HG03108 (cell line): Measurements from ENCODE around the gene EIF3F.
A peak's percentile ranks its signal among the peaks of the same experiment; 100 is the strongest.

Source experiments
- ATAC-seq: cut with Tn5 transposase; IDR thresholded peaks from one replicate; pipeline ENCODE4 v1.9.1; 2021; ENCODE audit warnings: moderate library complexity; ENCODE audit not compliant: unreplicated experiment

The EIF3F gene

DNA sequence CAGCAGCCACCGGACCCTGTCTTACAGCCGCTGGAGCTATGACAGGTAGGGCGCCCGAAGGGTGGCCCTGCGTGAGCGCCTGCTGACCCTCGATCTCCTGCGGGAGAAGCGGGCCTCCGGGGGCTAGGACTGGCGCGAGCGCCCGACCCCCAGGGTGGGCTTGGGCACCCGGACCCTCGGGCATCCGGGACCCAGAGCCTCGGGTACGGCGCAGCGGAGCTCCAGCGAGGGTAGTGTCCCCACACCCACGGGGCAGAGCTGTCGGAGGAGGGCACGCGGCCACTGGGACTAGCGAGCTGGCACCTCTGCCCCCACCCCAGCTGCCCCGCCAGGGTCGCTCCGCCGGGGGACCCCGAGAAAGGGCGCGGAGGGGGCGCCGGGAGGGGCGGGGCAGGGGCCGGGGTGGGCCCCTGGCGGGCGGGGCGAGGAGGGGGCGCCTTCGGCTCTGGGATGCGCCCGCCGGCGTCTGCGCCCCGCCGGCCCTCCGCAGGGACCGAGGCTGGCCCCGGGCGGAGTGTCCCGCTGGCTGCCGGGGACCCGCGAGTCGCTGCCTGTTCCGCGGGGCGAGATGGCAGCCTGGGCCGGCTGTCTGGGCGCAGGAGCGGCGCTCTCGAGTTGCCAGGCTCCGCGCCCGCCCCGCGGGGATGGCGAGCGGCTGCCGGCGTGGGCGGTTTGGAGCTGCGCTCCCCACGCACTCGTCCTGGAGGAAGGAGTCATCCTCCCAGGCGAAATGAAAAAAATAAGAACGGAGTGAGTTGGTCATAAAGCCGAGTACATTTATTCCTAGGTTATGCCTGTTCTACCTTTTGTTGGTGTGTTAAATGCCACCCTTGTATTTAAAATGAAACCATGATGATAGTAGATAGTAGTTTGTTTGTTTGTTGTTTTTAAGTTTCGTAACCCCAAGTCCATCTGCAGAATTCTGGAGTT is 32.4 kb downstream of the EIF3F start:
- ATAC-seq: no peak

DNA sequence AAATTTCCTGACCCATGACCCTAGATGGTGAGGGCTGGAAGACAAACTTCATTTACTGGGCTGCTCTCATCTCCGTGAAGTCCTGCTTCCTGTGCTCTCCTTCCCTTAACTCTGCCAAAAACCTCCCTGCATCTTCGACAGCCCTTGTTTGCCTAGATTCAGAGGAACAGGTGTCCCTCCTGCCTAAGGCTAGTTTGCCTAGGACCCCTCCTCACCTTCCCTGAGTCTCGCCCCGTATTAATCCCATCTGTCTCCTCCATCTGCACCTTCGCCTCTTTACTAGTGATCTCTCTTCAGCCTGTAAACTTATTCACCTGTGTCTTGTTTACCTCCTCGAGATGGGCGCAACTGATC is 33.1 kb downstream of the EIF3F start:
- ATAC-seq: no peak

DNA sequence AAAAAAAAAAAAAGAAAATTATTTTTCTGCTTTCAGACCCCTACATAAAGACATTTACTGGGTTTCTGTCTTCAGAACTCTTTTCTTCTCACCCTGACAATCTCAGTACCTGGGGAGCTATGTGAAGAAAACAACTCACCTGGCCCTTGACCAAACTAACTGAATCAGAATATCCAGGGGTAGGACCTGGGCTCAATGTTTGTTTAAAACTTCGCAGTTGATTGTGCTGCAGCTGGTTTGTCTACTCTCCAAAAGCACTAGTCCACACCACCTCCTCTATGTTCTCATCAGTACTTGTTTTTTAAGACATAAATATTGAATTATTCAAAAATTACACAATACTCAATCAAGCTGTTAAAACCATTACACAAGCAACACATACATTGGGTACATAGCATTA is 34.8 kb downstream of the EIF3F start:
- no peak for ATAC-seq

DNA sequence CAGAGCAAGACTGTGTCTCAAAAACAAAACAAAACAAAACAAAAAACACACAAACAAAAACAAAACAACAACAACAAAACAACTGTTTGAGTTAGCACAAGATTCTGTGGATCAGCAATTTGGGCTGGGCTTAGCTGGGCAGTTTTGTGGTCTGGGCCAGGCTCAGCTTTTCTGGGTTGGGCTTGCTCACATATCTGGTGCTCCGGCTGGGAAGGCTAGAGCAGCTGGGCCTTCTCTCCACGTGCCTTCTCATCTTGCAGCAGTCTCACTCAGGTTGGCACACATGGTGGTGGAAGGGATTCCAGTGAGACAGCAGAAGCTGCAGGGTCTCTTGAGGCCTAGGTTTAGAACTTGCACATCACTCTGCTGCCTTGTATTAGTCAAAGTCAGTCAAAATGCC is 35.7 kb downstream of the EIF3F start:
- ATAC-seq: no peak

DNA sequence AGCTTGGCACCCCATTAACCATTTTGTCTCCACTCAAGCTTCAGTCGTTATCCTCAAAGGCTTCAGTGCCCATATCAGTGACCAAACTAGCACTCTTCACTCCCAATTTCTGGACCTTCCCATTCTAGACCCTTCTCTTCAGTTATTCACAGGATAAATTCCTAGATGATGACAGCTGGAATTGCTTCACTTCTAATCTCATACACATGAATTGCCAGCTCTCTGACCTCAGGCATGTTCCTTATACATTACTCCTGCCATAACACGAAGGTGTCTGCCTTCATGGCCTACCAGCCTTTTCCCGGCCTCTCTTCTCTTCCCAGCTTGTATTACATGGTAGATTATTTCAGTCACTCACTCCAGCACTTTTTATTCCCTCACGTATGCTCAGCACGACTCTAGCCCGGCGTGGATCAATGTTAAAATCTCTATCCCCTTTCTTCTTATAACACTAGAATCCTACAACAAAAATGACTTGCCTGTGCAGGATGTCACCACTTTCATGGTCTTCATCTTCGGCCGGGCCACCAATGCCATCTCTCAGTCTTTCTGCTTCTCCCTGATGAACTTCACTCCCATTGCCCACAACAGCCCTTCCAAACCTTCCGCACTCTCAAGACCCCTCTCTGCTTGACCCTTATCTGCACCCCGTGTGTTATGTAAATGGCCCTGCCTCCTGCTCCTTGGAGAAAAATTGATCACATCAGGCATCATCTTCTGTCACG is 36.9 kb downstream of the EIF3F start:
- ATAC-seq: no peak

DNA sequence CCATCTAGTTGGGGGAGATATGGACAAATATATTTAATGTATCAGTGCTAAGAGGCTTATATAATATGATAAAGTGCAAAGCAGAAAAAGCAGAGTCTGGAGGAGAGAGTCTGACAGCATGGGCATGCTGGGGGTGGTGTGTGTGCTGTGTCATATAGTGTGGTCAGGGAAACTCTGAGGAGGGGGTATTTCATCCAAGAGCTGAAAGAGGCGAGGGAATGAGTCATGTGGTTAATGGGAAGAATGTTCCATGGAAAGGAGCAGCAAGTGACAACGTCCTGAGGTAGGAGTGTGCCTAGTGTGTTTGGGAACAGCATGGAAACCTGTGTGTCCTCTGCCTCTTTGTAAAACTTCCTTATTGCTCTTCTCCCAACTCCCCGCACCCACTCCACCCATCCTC is 38.0 kb downstream of the EIF3F start:
- no peak for ATAC-seq

DNA sequence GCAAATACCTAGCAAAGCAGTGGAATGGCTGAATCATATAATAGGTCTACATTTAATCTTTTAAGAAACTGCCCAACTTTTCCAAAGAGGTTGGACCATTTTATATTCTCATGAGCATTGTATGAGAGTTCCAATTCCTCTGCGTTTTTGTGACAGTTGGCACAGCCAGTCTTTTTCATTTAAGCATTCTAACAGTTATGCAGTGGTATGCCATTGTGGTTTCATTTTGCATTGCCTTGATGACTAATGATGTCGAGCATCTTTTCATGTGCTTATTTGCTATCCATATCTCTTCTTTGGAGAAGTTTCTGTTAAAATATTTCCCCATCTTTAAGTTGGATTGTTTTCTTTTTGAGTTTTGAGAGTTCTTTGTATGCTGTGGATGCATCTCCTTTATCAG is 38.7 kb downstream of the EIF3F start:
- no peak for ATAC-seq

DNA sequence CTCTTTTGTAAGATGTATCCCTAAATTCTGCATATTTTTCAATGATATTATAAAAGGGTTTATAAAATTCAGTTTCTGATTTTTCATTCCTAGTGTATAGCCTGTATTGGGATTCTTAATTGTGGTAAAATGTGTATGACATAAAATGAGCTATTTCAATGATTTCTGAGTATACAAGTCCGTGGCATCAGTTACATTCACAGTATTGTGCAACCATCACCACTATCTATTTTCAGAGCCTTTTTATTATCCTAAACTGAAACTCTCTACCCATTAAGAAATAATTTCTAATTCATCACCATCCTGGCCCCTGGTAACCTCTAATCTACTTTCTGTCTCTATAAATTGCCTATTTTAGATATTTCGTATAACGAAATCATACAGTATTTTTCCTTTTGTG is 39.8 kb downstream of the EIF3F start:
- ATAC-seq: no peak

DNA sequence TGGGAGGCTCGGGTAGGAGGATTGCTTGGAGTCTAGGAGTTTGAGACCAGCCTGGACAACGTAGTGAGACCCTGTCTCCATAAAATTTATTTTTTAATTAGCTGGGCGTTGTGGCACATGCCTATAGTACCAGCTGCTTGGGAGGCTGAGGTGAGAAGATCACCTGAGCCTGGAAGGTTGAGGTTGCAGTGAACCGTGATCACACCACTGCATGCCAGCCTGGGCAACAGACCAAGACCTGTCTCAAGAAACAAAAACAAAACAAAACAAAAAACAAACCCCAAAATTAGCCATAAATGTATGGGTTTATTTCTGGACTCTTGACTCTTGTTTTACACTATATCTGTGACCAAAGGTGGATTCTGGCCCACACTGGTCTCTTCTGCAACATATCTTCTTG is 41.6 kb downstream of the EIF3F start:
- ATAC-seq: no peak

DNA sequence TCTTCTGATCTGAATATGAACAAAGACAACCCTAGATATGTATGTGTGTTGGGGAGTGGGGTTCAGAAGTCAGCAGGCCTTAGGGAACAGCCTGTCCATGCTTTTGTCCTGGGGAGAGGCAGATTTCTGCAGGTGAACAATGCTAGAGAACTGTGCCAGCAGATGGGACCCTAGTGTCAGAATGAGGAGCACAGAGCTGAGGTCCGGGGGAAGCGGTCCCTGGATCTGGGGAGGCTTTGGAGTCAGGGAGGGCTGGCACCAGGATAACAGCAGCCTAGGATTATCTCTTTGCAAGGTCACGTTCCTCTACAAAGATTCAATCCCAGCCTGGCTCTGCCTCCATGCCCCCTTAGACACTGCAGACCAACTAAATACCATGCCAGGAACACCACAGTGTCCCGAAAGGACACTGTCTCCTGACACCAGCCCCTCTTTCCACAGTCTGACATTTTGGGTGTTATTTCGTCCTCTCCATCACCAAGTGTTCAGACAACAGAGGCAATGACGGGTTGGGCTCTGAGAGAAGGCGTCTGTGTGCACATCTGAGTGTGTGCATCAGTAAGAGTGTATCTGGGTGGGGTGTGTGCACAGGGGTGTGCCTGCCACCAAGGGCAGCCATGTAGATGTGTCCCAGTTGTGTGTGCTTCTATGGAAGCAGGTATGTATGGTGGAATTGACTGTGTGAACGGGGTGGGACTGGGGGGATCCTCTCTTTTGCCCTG is 43.5 kb downstream of the EIF3F start:
- ATAC-seq: no peak

DNA sequence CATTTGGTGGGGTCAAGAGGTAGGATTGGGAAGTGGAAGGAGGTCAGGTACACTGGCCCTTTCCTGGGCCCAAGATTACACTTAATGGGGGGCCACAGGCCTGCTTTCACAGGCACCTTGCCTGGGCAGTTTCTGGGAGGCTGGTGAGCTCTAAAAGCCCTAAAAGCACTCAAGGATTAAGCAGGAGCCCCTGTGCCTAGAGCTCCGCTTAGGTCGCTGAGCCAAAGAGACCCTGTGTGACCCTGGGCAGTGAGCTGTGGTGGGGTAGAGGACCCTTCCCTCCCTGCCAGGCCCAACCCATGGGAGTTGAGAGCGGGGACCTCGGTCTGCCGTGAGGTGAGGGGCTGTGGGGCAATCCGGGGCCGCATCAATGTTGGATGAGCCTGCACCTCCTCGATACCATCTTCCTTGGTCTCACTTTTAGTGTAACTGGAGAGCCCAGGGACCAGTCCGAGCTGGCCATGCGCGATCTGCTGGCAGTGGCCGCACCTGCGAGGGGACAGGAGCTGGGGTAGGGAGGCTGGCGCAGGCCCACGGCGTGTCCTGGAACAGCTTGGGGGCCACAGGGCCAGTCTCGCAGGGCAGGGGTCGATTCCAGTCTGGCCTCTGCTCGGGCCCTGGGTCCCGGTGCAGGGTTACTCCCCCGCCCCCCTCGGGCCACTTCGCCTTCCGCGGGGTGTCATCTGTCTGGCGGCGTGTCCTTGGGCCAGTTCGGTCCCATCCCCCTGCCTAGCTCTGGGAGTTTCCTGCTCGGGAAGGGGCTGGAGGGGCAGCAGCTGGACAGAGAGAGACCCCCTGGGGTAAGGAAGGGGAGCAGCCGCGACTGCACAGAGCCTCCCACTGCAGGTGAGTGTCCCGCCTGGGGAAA is 44.3 kb downstream of the EIF3F start:
- ATAC-seq: no peak

DNA sequence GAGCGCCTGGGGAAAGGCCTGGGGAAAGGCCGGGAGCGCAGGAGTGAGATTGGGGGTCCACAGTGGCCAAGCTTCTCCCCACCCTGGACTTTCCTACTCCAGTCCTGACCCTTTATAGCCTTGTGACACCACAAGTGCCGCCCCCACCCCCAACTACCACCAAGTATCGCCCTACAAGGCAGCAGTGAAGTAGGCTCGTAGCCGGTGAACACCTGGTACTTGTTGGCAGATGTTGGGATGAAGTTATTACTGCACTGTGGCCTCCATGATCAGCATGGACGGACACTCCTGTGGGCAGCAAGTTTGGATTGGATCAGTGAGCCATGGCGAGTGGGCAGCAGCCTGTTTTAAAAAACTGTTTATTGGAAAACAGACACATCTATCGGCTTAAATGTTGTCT is 45.0 kb downstream of the EIF3F start:
- ATAC-seq: no peak

DNA sequence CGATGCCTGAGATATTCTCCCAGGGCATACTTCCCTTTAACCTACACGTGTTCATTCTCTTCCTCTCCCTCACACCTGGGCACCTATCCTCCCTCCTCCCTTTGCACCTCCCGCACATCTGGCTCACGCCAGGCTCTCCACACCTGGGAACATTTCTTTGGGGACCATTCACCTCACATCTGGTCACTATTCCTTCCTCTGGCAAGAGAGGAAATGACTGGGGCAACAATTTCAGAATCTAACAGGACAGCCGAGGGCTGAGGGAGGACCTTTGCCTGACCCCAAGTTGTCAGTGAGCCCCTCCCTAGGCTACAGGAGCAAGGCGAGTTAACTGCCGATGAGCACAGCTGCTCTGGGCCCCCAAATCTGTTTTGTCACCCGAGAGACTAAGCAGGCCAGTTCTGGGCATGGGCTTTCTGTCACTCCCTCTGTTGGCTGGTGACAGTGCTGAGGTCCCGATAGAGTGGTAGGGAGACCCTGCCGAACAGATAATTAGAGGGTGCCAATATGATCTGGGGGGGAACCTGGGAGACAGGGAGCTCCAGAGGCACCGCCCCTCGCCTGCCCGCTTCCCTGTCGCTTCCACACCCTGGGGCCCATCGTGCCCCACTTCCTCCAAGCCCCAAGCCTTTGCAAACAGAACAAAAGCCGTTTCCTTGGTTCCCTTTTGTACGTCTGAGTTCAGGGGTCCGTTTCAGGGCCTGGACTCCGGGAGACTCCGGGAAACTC is 45.6 kb downstream of the EIF3F start:
- no peak for ATAC-seq

DNA sequence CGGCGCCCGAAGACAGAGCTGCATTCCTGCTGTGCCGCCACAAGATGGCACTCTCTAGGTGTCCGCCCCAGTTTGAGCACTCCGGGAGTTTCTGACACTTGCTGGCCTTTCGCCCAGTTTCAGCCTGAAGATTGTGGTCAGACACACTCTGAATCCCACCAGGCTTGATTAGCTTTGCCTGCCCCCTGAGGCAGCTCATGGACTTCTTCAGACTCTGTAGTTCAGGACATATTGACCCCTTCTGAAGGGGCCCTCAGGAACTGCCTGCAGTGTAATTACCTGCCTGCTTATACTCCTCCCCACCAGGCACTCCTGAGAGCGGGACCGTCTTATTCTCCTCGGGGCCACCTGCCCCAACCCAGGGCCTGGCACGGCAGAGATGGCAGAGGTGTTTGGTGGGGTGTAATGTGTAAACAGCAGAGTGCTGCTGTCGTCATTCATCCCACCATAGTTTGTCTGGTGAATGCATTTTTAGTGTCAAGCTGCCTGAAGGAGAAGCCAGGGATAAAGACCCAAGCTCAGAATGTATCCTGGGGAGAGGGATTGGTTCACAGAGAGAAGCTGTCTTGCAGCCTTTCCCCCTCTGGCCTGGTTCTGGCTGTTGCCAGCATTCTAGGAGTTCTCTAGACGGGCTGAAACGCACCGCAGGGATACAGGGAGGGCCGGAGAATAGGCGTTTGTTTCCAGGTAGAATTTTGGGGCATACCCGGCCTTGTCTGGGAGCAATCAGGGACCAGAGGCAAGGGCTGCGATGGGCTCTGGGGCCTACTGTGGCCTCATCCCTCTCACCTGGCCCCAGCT is 46.4 kb downstream of the EIF3F start:
- peak; percentile 51 for ATAC-seq

DNA sequence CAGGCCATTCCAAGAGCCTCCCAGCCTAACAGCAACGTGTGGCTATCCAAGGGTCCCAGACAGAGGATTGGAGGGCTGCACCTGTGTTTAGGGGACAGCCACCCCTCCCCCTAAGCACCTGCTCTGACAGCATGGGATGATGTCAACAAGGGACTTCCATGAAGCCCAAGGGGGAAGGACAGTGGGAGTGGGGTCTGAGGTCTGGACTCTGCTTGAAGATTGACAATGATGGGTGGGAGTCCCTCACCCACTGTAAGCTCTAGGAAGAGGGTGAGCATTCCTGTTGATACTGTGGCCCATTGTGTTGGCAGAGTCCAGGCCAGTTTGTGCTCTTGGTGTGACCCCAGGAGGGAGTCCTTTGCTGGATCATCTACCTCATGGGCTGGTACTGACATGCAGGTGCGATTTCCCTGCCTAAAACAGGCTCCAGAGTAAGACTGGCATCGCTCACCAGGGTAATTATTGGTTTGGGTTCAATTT is 47.0 kb downstream of the EIF3F start:
- no peak for ATAC-seq

DNA sequence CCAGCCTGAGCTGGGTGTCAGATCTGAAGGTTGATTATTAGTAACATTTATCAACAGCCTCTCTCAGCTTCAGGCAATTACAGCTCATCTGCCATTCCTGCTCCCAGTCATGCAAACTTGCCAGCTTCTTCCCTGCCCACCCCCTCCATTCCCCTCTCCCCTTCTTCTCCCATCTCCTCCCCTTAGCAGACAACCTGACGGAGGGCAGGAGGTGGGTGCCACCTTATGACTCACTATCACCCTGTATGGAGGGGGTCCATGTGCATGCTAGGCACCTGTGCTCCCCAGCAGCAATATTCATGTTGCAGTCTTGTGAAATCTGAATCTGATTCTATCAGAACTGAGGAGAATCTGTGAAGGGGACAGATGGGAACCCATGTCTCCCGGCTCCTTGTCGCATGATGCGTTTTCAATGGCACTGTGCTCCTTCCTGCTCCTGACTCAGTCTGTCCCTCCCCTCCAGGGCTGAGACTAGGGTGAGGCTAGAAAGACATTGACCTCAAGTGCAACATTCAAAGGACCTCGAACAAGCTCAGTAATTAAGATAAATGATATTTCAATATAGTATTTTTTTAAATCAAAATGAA is 47.6 kb downstream of the EIF3F start:
- ATAC-seq: no peak

DNA sequence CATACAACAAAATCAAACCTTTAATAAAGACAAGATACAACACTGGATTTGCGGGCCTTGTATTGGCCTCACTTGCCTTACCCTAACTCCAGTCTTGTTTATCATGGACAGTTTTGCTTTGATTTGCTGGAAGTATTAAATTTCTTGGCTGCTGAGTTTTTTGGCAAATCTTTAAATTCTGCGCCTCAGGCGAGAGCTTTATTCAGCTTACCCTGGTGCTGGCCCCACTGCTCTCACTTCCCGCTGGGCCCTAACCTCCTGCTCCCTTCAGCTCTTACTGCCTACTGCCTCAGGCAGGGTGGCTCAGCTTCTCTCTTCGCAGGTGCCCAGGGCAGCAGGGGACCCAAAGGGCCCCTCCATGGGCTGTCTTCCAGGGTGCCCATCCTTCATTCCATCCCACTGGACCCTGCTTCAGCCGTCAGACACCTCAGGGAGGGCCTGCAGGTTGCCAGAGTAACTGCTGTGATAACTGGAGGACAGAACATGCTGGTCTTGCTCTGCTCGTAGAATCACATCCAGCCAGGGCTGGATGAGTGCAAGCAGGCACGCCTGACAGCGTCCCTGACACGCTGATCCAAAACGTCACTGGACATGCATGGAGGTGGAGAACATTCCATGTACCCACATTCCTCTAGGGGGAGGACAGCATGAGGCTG is 48.2 kb downstream of the EIF3F start:
- no peak for ATAC-seq
